GM19239 (cell line): Measurements from ENCODE around the gene GALM.
A peak's percentile ranks its signal among the peaks of the same experiment; 100 is the strongest.
"Not testable (repeated sequence)": the region's sequence is repeated elsewhere in the genome, so short reads cannot be mapped to it uniquely, and the experiment has no call there.

ENCODE experiments used
- DNase-seq: peaks from one replicate; pipeline ENCODE4 v3.0.0; 2011; ENCODE audit warnings: low spot score; ENCODE audit not compliant: insufficient read length
- FAIRE-seq: peaks from 2 replicates; lab custom pipeline; 2011; peaks lifted over from hg19 to GRCh38; lab: Jason Lieb, UNC

GALM gene

DNA sequence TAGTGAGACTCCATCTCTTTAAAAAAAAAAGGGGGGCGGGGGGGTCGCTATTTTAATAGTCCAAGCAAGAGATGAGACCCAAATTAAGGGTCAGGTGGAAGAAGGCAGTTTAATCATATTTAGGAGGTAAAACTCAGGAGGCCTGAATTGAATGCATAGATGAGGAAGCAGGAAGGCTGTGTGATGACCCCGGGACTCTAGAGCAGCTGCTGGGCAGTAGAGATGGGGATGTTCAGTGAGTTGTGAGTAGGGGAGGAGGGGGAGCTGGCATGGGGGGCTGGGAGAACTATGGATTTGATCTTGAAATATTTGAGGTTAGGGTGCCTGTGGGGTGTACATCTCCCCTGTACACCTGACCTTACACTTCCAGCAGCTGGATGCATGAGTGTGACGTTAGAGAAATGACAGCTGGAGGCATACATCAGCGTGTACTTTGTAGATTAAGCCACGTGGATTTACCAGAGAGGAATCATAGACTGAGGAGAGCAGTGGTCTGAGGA lies 41.0 kb downstream of the GALM start:
- no peak for FAIRE-seq

DNA sequence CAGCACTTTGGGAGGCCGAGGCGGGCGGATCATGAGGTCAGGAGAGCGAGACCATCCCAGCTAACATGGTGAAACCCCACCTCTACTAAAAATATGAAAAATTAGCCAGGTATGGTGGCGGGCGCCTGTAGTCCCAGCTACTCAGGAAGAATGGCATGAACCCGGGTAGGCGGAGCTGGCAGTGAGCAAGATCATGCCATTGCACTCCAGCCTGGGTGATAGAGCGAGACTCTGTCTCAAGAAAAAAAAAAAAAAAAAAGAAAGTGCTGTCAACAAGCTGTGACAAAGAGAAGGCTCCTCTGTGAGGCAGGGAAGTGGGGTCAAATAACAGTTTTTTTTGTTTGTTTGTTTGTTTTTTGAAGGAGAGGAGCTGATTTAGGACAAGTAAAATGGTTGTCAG lies 42.6 kb downstream of the GALM start:
- not testable (repeated sequence) for FAIRE-seq, DNase-seq

More for the DNA sequence above, 41.0 kb downstream of the GALM start:
- no peak for DNase-seq

- FAIRE-seq (no peak), DNase-seq (no peak)
Observed at GRCh38 chr2:38708900-38709566, 43.1 kb downstream of the GALM start.

DNA sequence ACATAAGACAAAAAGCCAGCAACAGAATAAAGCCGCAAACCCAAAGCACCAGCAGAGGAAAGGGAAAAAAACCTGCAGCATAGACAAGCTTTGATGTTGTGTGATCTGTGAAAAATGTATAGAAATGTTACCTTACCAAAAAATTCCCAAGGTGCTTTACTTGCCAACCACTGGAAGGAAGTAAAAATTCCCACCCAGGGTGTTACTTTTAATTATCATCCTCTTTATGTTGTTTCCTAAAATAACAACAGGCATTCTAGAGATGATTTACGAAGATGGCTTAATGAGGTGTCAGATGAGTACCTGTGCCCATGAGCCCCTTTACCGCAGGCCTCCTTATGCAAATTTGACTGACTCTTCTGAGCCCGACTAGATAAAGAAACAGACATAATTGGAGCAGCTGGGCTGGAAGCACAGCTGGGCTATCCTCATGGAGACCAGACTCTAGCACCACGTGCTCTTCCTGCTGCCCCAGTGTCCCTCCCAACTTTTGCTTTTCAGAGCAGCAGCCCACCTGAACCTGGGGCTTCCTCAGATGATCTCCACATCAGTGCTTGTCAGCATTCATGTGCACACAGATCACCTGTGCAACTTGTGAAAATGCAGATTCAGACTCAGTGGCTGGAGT lies 43.8 kb downstream of the GALM start:
- no peak for FAIRE-seq
- DNase-seq = no peak

- FAIRE-seq = no peak
- DNase-seq = no peak
Observed at GRCh38 chr2:38711558-38711957, 45.6 kb downstream of the GALM start.

GRCh38 chr2:38712413-38712812 lies 46.5 kb downstream of the GALM start:
- no peak for FAIRE-seq
- no peak for DNase-seq

GRCh38 chr2:38712871-38713270 lies 47.0 kb downstream of the GALM start:
- no peak for DNase-seq

GRCh38 chr2:38713338-38713737 lies 47.4 kb downstream of the GALM start:
- no peak for FAIRE-seq
- DNase-seq = no peak

More at GRCh38 chr2:38712871-38713270, 47.0 kb downstream of the GALM start:
- FAIRE-seq = no peak

GRCh38 chr2:38714941-38715340 lies 49.0 kb downstream of the GALM start:
- FAIRE-seq, DNase-seq: not testable (repeated sequence)

- FAIRE-seq = no peak
- no peak for DNase-seq
Observed at GRCh38 chr2:38716185-38716584, 50.3 kb downstream of the GALM start.

- no peak for FAIRE-seq
Observed at GRCh38 chr2:38718601-38719000, 52.7 kb downstream of the GALM start.

DNA sequence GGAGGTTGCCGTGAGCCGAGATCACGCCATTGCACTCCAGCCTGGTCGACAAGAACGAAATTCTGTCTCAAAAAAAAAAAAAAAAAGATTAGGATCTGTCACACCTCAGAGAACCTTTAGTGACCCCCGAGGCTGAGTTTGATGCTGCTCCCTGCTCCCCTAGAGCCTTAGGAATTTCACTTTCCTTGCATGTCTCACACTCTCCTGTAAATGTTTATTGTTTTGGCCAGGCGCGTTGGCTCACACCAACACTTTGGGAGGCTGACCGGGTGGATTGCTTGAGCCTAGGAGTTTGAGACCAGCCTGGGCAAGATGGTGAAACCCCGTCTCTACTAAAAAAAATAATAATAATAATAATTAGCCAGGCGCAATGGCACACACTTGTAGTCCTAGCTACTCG lies 53.8 kb downstream of the GALM start:
- no peak for FAIRE-seq

More at GRCh38 chr2:38718601-38719000, 52.7 kb downstream of the GALM start:
- DNase-seq = no peak

DNA sequence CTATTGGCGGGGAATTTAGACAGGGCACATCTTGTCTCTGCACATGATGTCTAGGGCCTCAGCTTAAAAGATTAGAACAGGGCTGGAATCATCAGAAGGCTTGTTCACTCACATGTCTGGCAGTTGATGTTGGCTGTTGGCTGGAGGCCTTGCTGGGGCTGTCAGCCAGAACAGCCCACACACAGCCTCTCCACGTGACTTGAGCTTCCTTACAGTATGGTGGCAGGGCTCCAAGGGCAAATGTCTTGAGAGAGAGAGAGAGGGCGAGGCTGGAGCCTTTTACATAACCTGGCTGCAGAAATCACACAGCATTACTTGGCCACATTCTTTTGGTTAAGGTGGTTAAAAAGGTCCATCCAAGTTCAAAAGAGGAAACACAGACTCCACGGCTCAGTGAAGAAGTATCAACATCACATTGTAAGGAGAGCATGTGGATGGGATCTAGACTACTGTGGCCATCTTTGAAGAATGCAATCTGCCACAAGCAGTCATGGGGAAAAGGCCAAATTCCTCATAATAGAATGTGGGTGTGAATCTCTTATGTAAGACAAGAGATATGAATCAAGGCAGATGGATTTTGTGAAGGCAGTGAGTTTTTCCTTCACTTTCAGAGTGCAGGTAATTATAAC lies 54.8 kb downstream of the GALM start:
- FAIRE-seq (no peak), DNase-seq (no peak)

More for the DNA sequence above, 53.8 kb downstream of the GALM start:
- no peak for DNase-seq

GRCh38 chr2:38722271-38723061 lies 56.6 kb downstream of the GALM start:
- FAIRE-seq = peak; percentile 82
- no peak for DNase-seq

DNA sequence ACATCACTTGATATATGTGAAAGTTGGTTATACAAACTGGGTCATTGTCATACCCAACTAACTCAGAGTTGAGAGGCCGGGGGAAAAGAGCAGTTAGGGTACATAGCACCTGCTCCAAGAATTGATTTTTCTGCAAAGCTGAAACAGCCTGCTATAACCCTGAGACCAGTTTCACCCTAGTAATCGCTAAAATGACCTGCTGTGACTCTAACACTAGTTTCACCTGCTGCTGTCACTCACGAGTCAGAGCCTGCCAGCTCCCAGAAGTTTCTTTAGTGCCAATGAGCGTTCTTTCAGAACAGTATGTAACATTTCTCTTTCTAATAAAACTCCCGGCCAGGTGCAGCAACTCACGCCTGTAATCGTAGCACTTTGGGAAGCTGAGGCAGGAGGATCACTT lies 57.3 kb downstream of the GALM start:
- DNase-seq (no peak), FAIRE-seq (peak; percentile 68)

DNA sequence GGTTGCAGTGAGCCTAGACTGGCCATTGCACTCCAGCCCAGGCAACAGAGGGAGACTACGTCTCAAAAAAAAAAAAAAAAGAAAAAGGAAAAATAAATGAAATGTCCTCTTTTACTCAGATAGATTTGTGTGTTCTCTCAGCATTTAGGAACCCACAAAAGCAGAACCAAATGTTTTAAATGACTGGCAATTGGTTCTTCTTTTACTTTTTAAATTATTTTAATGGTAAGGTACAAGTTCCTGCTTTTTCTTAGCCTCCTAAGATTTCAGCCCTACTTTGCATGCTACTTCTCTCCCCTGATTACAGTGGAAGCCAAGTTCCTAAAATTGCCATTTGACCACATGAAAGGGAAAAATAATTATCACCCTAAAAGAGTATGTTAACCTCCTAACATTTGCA lies 61.7 kb downstream of the GALM start:
- DNase-seq = no peak
- no peak for FAIRE-seq

- FAIRE-seq (no peak), DNase-seq (no peak)
Observed at GRCh38 chr2:38728694-38729093, 62.8 kb downstream of the GALM start.

GRCh38 chr2:38731090-38731489 lies 65.2 kb downstream of the GALM start:
- FAIRE-seq = no peak
- DNase-seq = no peak

DNA sequence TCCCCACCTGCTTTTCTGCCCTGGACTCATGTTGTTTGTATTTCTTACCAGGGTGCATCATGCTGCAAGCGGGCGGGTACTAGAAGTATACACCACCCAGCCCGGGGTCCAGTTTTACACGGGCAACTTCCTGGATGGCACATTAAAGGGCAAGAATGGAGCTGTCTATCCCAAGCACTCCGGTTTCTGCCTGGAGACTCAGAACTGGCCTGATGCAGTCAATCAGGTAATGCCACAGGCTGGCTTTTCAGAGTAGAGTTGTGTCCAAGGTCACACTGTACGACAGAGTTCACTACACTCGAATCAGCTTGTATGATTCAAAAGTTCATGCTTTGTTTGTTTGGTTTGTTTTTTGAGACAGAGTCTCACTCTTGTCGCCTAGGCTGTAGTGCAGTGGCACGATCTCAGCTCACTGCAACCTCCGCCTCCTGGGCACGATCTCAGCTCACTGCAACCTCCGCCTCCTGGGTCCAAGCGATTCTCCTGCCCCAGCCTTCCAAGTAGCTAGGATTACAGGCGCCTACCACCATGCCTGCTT lies 65.8 kb downstream of the GALM start:
- DNase-seq = no peak
- FAIRE-seq = no peak

DNA sequence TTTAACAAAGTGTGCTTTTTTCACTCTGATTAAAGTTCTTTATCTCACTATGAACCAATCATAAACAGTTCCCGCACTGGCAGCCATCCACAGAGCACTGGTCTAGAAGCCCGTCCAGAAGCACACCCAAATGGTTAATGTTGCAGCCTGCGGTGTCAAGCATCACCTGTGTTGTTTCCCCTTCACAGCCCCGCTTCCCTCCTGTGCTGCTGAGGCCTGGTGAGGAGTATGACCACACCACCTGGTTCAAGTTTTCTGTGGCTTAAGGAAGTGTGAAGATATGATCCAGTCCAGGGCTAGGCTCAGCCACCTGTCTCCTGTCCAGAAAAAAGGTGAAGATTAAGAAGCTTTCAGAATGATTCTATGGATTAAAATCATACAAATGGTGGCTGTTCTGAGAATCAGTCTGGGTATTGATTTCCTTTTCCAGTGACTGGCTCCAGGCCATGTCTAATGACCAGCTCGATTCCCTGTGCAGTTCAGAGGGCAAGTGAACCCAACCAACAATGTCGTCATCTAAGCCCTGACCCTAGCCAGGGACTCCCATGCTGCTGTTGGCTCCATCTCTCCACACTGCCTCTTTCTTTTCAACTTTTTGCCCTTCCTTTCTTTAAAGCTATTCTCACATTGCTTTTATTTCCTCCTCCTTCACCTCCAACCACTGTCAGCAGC lies 67.5 kb downstream of the GALM start:
- DNase-seq = no peak
- no peak for FAIRE-seq
